Measurements from ENCODE around the gene COL28A1.
"Not testable (repeated sequence)": the region's sequence is repeated elsewhere in the genome, so short reads cannot be mapped to it uniquely, and the experiment has no call there.

The COL28A1 gene

DNA sequence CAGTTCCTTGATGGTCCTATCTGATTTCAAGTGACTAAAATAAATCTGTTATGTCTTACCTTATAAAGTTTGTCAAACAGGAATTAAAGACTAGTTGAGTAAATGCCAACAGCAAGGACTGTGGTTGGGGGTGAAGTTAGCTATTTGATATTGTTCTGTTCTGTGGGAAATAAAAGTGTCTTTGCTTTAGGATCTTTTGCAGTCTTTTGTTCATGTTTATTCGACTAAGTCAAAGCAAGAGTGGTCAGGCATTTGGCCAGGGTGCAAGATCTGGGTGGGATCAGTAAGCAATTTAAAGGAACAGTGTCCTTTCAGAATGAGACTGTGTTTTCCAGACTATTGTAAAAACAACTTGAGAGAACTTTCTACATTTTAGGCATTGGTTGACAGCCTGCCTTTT, at the start of gene COL28A1:
Gene COL28A1, minus strand, starts transcription at position 183 of the 400 bp plus-strand sequence. CDS start 2,998 bp downstream, outside the sequence.
- DNase-seq = no peak

DNA sequence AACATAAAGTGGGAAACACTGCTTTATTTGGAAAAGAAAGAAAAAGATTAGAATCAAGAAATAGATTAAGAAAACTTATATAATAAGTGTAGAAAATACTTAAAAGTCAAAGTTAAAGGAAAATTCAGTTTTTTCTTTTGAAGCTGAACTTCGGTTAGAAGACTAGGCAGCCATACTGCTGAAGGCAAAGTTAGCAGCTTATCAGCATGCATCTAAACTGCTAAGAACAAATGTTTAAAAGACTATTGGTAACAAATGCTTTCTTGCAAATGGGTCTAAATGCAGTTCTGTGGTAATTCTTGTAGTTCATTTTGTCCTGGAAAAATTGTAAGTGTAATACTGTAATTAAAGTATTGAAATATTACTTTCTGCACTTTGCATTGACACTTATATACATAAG, 49.0 kb upstream of the COL28A1 start:
- no peak for DNase-seq

DNA sequence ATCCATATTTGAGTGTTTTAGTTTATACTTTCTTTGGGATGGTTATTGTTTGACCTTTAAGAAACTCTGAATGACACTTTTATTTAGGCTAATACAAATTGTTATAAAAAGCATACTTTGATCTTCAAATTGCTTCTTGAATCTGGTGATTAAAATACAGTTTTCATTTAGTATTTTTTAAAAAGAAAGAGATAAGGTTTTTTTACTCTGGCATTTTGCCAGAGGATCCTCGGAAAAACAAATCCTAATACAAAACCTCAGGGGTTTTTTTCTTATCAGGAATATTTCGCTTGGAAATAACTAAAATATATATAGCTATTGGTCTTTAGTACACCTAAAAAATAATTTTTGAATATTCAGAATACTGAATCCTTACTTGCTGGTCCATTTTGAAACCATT, 48.1 kb upstream of the COL28A1 start:
- DNase-seq = no peak

DNA sequence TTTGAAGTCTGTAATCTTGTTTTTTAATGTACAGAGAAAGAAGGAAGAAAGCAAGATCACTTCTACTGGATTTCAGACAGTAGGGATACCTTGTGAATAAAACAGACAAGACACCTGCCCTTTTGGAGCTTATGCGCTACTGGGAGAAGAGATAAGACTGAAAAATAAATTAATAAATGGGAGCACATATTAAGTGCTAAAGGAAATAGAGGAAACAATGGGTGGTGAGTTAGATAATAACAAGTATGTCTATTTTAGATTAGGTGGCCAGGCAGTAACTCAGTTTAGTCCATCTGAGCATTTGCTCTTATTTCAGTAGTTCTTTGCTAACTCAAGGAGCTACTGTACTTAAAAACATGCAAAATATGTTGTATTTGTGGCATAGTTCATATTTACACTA, 46.9 kb upstream of the COL28A1 start:
- DNase-seq = no peak

GRCh38 chr7:7581531-7582179, 46.0 kb upstream of the COL28A1 start:
- DNase-seq = no peak

DNA sequence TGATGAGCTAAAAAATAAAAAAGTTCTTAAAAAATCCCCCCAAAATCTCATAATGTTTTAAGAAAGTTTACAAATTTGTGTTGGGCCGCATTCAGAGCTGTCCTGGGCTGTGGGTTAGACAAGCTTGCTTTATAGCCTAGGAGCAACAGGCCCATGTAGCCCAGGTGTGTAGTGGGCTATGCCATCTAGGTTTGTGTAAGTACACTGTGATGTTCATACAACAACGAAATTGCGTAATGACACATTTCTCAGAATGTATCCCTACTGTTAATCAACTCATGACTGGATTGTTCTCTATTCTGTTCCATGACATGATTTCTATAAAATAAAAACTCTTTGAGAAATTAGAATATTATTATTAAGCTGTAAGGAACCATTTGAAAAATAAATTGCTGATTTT, 44.0 kb upstream of the COL28A1 start:
- no peak for DNase-seq

DNA sequence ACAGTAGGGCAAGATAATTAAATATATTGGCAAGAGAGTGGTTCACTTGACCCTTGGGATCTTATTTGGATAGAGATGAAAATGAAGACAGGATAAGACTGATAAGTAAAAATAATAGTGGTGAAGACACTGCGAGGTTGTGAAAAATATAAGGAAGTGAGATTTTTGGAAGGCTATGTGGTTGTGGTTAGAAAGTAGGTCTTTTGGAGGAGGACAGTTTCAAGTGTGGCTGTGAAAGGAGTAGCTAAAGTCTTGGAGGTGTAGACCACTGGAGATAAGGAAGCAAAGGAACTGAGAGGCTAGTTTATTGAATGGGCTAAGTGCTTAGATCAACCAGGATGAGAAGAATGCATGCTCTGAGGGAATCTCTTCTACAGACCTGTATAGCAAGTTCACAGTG, 42.2 kb upstream of the COL28A1 start:
- DNase-seq = no peak

DNA sequence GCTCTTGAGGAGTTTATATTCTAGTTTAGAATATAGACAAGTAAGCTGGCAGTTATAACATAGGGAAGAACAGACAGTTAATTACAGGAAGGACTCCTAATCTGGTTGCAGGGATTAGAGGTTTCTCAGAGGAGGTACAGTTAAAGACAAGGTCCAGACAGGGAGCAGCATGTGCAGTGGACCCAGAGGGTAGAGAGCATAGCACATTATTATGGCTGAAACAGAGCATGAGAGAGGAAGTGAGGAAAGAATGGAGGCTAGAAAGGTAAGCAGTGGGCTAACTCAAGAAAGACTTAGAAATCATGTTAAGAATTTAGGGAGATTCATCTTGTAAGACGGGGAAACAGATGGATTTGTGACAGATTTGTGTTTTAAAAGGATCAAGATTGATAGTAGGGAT, 40.7 kb upstream of the COL28A1 start:
- DNase-seq = no peak

- no peak for DNase-seq
Observed at GRCh38 chr7:7573701-7574100, 38.0 kb upstream of the COL28A1 start.

DNA sequence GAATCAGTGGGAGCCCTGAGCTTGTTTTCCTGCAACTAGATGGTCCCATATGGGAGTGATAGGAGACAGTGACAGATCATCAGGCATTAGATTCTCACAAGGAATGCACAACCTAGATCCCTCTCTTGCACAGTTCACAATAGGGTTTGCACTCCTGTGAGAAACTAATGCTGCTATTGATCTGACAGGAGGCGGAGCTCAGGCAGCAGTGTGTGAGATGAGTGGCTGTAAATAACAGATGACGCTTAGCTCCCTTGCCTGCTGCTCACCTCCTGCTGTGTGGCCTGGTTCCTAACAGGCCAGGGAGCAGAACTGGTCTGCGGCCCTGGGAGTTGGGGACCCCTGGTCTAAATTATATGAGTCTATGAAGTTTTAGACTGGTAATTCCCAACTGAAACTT, 34.9 kb upstream of the COL28A1 start:
- no peak for DNase-seq

- DNase-seq = no peak
Observed at GRCh38 chr7:7569615-7570014, 33.9 kb upstream of the COL28A1 start.

- DNase-seq = peak; percentile 34
Observed at GRCh38 chr7:7569081-7569527, 33.4 kb upstream of the COL28A1 start.

- no peak for DNase-seq
Observed at GRCh38 chr7:7568553-7568952, 32.9 kb upstream of the COL28A1 start.

GRCh38 chr7:7567898-7568531, 32.3 kb upstream of the COL28A1 start:
- no peak for DNase-seq

DNA sequence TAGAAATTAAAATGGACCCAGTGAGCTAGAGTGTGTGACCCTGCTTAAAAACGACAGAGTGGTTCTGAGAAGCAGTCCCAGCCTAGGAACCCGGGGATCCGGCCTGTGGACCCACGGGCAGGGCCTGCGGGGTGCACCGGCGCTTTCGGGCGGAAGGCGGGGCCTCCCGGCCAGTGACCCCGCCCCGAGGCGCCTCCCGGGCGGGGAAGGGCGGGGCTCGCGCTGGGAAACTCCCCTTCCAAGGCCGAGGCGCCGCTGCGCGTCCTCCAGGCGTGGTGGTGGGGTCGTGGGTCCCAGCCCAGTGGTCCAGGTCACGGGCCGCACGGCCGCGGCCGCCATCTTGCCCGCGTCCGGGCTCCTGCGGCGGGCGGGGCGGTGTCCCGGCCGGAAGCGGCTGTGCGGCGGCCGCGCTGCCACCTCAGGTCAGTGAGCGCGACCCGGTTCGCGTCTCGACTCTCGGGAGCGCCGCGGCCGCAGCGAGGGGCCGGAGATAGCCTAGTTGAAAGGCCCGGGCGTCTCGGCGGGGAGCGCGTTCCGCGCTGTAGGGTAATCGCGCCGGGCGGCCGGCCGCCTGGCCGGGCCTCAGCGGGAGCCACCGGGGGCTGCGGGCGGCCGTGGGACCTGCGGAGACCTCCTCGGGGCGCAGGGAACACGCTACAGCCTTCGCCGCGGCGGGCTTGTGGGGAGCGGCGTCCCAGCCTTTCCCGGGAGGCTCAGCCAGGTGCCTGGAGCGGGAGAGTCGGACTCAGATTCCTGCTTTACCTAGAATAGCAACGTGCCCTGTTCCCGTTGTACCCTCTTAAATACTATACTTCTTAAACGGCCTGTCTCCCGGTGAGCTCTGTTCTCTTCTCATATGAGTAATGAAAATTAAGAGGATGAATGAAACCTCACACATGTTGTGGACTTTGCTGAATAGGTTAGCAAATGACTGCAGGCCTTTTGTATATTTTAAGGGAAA, 31.3 kb upstream of the COL28A1 start, which contains the start of gene MIOS:
Gene MIOS, plus strand, starts transcription at position 234 of the 961 bp plus-strand sequence. CDS start 5,592 bp downstream, outside the sequence.
- DNase-seq = peak; percentile 86

DNA sequence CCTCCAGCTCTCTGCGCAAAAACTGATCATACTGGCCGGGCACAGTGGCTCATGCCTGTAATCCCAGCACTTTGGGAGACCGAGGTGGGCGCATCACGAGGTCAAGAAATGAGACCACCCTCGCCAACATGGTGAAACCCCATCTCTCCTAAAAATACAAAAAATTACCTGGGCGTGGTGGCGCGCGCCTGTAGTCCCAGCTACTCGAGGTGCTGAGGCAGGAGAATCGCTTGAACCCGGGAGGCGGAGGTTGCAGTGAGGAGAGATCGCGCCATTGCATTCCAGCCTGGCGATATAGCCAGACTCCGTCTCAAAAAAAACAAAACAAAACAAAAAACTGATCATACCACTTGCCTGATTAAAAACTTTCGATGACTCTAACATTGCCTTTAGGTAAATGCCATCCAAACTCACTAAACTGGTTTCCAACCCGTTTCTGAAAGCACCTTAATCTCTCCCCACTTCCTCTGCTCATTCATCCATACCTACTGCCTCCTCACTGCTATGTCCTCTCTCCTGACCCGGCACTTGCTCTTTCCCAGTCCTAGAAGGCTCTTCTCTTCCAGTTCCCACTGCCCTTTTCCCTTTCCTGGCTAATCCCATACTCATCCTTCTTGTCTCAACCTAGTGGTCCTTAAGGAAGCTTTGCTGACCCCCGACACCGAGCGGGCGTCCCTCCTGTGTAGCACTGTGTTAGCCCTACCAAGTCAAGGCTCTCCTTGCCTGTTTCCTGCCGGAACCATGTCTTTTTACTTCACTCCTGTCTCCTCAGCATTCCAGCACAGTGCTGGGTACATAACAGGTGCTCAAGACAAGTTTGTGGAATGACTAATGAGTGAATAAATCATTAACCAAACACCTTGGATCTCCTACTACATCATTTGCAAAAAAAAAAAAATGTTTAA, 30.3 kb upstream of the COL28A1 start:
- no peak for DNase-seq

GRCh38 chr7:7565018-7565680, 29.5 kb upstream of the COL28A1 start:
- DNase-seq = no peak

GRCh38 chr7:7564323-7564780, 28.7 kb upstream of the COL28A1 start:
- DNase-seq = no peak

- DNase-seq = no peak
Observed at GRCh38 chr7:7563813-7564212, 28.1 kb upstream of the COL28A1 start.

DNA sequence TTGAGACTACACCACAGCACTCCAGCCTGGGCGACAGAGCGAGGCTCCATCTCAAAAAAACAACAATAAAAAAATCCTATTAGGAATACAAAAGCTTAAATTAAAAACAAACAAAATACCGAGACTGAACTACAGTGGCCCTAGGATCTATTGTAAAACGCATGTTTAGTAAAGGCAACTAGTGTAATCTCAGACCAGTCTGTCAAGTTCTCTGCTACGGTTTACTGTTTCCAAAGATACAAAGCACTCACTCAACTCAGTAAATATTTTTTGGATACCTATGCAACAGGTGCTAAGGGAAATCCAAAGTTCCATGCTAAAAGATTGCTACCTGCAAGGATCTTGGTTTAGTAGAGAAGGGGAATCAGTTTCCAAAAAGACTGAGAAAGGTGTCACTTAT, 27.6 kb upstream of the COL28A1 start:
- DNase-seq = no peak

DNA sequence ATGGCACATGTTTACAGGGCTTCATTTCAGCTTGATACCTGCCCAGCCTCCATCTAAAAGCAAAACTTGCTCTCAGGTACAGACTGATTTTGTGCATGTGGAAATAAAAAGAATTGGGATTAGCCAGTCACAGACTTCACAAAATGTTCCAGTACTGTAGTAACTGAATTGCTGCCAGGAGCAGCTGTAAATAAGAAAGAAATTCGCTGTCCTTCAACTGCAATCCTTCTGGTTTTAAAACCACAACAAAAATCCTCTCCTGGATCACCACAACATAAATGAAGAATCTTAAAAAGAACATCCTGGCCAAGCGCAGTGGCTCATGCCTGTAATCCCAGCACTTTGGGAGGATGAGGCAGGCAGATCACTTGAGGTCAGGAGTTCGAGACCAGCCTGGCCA, 27.1 kb upstream of the COL28A1 start:
- DNase-seq = no peak

DNA sequence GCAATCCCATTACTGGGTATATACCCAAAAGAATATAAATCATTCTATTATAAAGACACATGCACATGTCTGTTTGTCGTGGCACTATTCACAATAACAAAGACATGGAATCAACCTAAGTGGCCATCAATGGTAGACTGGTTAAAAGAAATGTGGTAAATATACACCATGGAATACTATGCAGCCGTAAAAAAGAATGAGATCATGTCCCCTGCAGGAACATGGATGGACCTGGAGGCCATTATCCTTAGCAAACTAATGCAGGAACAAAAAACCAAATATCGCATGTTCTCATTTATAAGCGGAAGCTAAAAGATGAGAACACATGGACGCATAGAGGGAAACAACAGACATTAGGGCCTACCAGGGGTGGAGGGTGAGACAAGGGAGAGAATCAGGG, 25.9 kb upstream of the COL28A1 start:
- not testable (repeated sequence) for DNase-seq
